Esophagus squamous epithelium (tissue), 4 donors: Measurements from ENCODE around the gene FGF3.

Experiments
- CTCF ChIP-seq, 6 experiments: fragments of 450-650 bp in 4 of 6; fragments of 200-600 bp in 2 of 6; sonication (generic) in 2 of 6; IDR thresholded peaks; one replicate each; pipeline ENCODE4 v1.5.1; 2016 to 2019; ENCODE audit warnings: antibody characterized with exemption in 6 of 6, mild to moderate bottlenecking in 4 of 6, moderate library complexity in 4 of 6
- POLR2A ChIP-seq, 4 donors: fragments of 450-650 bp; IDR thresholded peaks; one replicate each; pipeline ENCODE4 v1.6.1; 2017; ENCODE audit warnings: antibody characterized with exemption in 4 of 4, mild to moderate bottlenecking in 4 of 4, moderate library complexity in 3 of 4

GRCh38 chr11:69816671-69817070 lies 2.5 kb downstream of the FGF3 start:
- TF ChIP-seq POLR2A (IDR thresholded peaks at IDR 0.05) = no peak
- no peak for TF ChIP-seq CTCF (IDR thresholded peaks at IDR 0.05)
